ENCODE measurements around the gene ZNF277.
A peak's percentile ranks its signal among the peaks of the same experiment; 100 is the strongest.

Gene ZNF277

DNA sequence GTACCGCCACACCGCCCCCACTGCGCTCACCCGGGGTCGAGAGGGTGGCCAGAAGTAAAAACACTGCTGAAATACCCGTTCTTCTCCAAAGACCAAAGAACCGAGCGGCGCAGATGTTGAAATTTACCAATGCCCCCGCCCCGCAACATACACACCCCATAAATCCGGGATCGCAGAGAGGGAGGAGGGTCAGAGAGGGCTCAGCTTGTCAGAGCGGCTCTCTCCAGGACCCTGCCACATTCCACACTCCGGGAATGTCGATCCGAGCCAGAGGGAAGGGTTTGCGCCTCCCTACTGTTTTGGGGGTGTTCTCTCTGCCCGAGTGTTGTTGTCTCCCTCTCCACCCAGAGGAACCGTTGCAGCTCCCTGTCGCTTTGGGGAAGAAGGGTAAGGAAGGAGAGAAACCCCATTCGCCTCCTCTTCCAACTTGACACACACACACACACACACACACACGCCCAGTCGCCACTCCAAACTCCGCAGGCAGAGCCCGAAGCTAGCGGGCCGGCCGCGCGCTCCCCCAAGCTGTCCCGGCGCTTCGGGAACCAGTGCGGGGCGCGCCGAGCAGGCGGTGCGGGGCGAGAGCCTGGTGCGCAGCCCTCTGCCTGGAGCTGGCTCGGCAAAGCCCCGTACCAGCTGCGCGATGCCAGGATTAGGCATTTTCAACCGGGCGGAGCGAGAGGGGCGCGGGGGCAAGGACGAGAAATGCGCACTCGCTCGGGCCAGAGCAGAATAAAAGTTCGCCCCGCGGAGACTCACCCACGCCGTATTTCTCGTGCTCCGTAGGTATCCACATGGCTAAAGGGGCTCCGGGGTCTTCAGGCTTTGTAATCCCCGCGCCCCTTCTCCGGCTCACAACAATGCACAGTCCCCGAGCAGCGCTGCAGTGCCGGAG lies 905 bp upstream of the ZNF277 start:
- peak; percentile 49 for ATAC-seq

DNA sequence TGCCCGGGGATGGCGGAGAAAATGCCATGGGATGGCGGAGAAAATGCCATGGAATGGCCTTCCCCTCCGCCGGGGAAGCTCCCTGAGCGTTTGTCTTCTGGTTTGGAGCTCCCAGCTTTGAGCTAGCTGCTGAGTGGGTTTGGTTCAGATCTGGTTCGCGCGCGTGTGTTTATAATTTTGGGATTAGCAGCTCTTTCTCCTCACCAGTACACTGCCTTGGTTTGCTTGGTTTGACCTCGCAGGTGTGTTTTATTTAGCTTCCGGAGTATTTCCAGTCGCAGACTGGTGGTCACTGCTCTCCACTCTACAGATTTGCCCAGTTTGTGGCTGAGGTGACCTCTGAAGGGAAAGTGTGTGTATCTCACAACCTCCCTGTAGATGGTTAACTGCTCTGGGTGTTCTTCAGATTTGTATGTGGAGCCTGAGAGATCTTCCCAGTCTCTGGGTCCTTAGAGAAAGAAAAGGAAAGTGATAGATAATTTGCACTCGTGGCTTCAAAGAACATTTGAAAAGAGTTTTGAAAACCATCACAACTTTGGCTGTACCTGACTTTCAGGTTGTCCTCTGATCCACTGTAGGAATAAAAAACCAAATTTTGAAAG lies 597 bp downstream of the ZNF277 start:
- TF ChIP-seq POU6F1 (CRISPR knock-in tag; IDR thresholded peaks at IDR 0.05; ENCODE audit: borderline replicate concordance, low read depth) (no peak), ZFP30 (CRISPR knock-in tag; IDR thresholded peaks at IDR 0.05) (0 out of 2 replicates have a peak, but pooled peaks have one; percentile 9)
- ATAC-seq, result peak; percentile 5

More for the DNA sequence above, 905 bp upstream of the ZNF277 start:
- TF ChIP-seq ESRRG (CRISPR knock-in tag; IDR thresholded peaks at IDR 0.05) (no peak), ZNF8 (CRISPR knock-in tag; IDR thresholded peaks at IDR 0.05) (no peak), ZFP3 (CRISPR knock-in tag; IDR thresholded peaks at IDR 0.05) (peak; percentile 32; the same call in 1 of the 2 replicates), CSDC2 (CRISPR knock-in tag; IDR thresholded peaks at IDR 0.05) (no peak), GLIS3 (CRISPR knock-in tag; IDR thresholded peaks at IDR 0.05) (no peak), TSHZ2 (CRISPR knock-in tag; IDR thresholded peaks at IDR 0.05) (0 out of 2 replicates have a peak, but pooled peaks have one; percentile 12)

DNA sequence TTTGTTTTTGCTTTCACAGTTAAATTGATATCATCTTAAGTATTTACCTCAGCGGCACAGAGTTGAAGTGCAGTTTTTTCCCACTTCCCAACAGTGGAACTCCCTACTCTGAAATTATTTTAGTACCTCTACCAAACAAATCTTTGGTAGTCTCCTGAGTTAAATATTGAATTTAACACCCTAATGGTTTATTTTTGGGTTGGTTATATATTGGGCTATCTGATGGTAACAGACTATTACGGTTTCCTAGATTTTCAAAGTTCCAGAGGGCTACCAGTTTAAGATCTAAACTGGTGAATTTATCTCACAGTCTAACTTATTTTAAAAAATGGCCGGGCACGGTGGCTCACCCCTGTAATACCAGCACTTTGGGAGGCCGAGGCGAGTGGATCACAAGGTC lies 1.3 kb downstream of the ZNF277 start:
- TF ChIP-seq, protein P1, sequence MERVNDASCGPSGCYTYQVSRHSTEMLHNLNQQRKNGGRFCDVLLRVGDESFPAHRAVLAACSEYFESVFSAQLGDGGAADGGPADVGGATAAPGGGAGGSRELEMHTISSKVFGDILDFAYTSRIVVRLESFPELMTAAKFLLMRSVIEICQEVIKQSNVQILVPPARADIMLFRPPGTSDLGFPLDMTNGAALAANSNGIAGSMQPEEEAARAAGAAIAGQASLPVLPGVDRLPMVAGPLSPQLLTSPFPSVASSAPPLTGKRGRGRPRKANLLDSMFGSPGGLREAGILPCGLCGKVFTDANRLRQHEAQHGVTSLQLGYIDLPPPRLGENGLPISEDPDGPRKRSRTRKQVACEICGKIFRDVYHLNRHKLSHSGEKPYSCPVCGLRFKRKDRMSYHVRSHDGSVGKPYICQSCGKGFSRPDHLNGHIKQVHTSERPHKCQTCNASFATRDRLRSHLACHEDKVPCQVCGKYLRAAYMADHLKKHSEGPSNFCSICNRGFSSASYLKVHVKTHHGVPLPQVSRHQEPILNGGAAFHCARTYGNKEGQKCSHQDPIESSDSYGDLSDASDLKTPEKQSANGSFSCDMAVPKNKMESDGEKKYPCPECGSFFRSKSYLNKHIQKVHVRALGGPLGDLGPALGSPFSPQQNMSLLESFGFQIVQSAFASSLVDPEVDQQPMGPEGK (CRISPR knock-in tag; IDR thresholded peaks at IDR 0.05; ENCODE audit: borderline replicate concordance), result no peak
- no peak for TF ChIP-seq ESRRG (CRISPR knock-in tag; IDR thresholded peaks at IDR 0.05)
- TF ChIP-seq RARB (CRISPR knock-in tag; IDR thresholded peaks at IDR 0.05), result no peak
- no peak for TF ChIP-seq ZFP3 (CRISPR knock-in tag; IDR thresholded peaks at IDR 0.05)
- ATAC-seq, result no peak

DNA sequence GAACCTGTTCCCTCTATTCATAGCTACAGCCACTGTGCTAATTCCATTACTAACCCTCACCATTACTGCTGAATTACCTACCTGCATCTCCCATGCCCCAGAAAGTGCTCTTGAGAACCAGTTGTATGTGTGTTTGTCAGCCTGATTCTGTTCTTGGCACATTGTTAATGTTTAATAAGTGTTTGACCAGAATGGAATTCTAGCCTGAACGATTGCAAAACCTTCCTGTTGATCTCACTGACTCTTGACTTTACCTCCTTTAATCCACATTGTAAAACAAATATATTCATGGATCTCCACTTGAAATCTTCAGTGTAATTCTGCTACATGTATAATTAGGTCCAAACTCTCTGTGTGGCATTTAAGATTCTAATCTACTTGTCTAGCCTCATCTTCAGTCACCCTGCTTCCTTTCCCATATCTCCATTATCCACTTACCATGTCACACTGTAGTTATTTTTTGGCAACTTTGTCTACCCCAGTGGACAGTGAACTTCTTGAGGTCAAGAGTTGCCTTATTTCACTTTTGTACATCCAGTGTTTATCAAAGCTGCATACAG lies 4.9 kb downstream of the ZNF277 start:
- TF ChIP-seq ZNF565 (CRISPR knock-in tag; conservative IDR thresholded peaks at IDR 0.05; ENCODE audit: low read depth) (no peak), ZC3H10 (CRISPR knock-in tag; IDR thresholded peaks at IDR 0.05) (no peak), ZFP3 (CRISPR knock-in tag; IDR thresholded peaks at IDR 0.05) (no peak), ARNTL (CRISPR knock-in tag; IDR thresholded peaks at IDR 0.05; ENCODE audit: borderline replicate concordance, low read depth) (no peak)
- no peak for ATAC-seq

DNA sequence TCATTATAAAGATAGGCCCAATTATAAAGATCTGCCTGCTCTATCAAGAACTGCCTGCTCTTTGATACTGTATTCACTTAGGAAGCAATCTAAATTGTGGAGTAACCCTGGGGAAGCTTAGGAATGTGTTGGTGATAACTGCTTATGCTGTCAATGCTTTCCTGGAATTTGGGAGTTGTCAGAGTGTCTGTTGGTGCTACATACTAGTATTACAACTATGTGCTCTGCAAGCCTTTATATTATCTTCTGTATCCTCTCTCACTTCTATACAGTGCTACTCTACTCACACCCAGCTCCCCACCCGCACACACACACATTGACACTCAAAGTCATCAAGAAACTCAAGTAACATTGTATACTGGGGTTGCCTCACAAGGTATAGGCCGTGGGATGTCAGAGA lies 6.1 kb downstream of the ZNF277 start:
- no peak for TF ChIP-seq SNAI2 (CRISPR knock-in tag; IDR thresholded peaks at IDR 0.05)
- no peak for TF ChIP-seq PPARA (CRISPR knock-in tag; IDR thresholded peaks at IDR 0.05; ENCODE audit: borderline replicate concordance)
- no peak for TF ChIP-seq ZNF565 (CRISPR knock-in tag; conservative IDR thresholded peaks at IDR 0.05; ENCODE audit: low read depth)
- no peak for TF ChIP-seq ESRRG (CRISPR knock-in tag; IDR thresholded peaks at IDR 0.05)
- TF ChIP-seq, protein P2, sequence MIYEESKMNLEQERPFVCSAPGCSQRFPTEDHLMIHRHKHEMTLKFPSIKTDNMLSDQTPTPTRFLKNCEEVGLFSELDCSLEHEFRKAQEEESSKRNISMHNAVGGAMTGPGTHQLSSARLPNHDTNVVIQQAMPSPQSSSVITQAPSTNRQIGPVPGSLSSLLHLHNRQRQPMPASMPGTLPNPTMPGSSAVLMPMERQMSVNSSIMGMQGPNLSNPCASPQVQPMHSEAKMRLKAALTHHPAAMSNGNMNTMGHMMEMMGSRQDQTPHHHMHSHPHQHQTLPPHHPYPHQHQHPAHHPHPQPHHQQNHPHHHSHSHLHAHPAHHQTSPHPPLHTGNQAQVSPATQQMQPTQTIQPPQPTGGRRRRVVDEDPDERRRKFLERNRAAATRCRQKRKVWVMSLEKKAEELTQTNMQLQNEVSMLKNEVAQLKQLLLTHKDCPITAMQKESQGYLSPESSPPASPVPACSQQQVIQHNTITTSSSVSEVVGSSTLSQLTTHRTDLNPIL (CRISPR knock-in tag; IDR thresholded peaks at IDR 0.05; ENCODE audit: low read depth), result no peak
- TF ChIP-seq ISL1 (CRISPR knock-in tag; IDR thresholded peaks at IDR 0.05), result no peak
- TF ChIP-seq OSR1 (CRISPR knock-in tag; IDR thresholded peaks at IDR 0.05), result no peak
- TF ChIP-seq TOX (CRISPR knock-in tag; IDR thresholded peaks at IDR 0.05; ENCODE audit: borderline replicate concordance), result no peak
- no peak for ATAC-seq

Measured in SK-N-SH treated with all-trans-retinoic acid at 6 μM for 48 hours (cell line).